HepG2 (cell line): Measurements from ENCODE around the gene IMPDH1. TPM values are rescaled to one million over a fixed set of nuclear protein-coding genes. Genes with fewer than 3 reads are reported as not detected.

Experiments used
- ADNP ChIP-seq: sonication (generic); formaldehyde crosslinking; IDR thresholded peaks from 2 replicates; pipeline ENCODE4 v1.4.0; 2020; ENCODE audit warnings: missing genetic modification reagents
- AFF4 ChIP-seq: sonication (generic); formaldehyde crosslinking; IDR thresholded peaks from 2 replicates; pipeline ENCODE4 v1.4.0; 2020; ENCODE audit warnings: missing genetic modification reagents
- CBX1 ChIP-seq: IDR thresholded peaks from one replicate; pipeline ENCODE4 v1.6.1; 2016; ENCODE audit warnings: antibody characterized with exemption, low read depth
- CBX2 ChIP-seq, 2 experiments: fragments of 200-600 bp in 1 of 2; sonication (generic); formaldehyde crosslinking in 1 of 2; IDR thresholded peaks; 2 replicates each; pipeline versions ENCODE4 v1.7.0 to v1.8.1; 2018 to 2022; ENCODE audit warnings: low read depth in 2 of 2, low read length in 1 of 2, mild to moderate bottlenecking in 1 of 2, missing genetic modification reagents in 1 of 2
- HIC2 ChIP-seq: sonication (generic); formaldehyde crosslinking; IDR thresholded peaks from 2 replicates; pipeline ENCODE4 v1.9.0; 2022; ENCODE audit warnings: low read depth, missing genetic modification reagents
- HIVEP1 ChIP-seq: sonication (generic); formaldehyde crosslinking; IDR thresholded peaks from 2 replicates; pipeline ENCODE4 v1.4.0; 2020; ENCODE audit warnings: mild to moderate bottlenecking, missing genetic modification reagents
- KAT2B ChIP-seq: fragments of 150-350 bp; IDR thresholded peaks from 2 replicates; pipeline ENCODE4 v1.6.1; 2014; ENCODE audit warnings: low read depth, low read length, borderline replicate concordance
- KLF12 ChIP-seq: sonication (generic); formaldehyde crosslinking; IDR thresholded peaks from 2 replicates; pipeline ENCODE4 v1.4.0; 2020; ENCODE audit warnings: missing genetic modification reagents, borderline replicate concordance
- KLF9 ChIP-seq: IDR thresholded peaks from 2 replicates; pipeline ENCODE4 v1.6.1; 2016; ENCODE audit warnings: low read depth
- MAFG ChIP-seq: sonication (generic); formaldehyde crosslinking; IDR thresholded peaks from 2 replicates; pipeline ENCODE4 v1.5.1; 2020; ENCODE audit warnings: mild to moderate bottlenecking, missing genetic modification reagents
- MAX ChIP-seq: IDR thresholded peaks from 2 replicates; pipeline ENCODE4 v1.6.1; 2012; ENCODE audit warnings: inconsistent platforms
- RAD51 ChIP-seq: fragments of 450-650 bp; IDR thresholded peaks from 2 replicates; pipeline ENCODE4 v1.6.1; 2016; ENCODE audit warnings: borderline replicate concordance
- RBAK ChIP-seq: sonication (generic); formaldehyde crosslinking; IDR thresholded peaks from 2 replicates; pipeline ENCODE4 v1.5.1; 2020; ENCODE audit warnings: mild to moderate bottlenecking, missing genetic modification reagents
- SYNCRIP ChIP-seq: fragments of 200-400 bp; formaldehyde crosslinking; IDR thresholded peaks from 2 replicates; pipeline ENCODE4 v1.6.1; 2018; ENCODE audit warnings: mild to moderate bottlenecking, low read depth, low read length; ENCODE audit not compliant: insufficient read depth
- ZBTB2 ChIP-seq: sonication (generic); formaldehyde crosslinking; IDR thresholded peaks from 2 replicates; pipeline ENCODE4 v1.8.0; 2022; ENCODE audit warnings: low read depth, missing genetic modification reagents
- ZKSCAN8 ChIP-seq: IDR thresholded peaks from 2 replicates; pipeline ENCODE4 v1.6.1; 2016; ENCODE audit warnings: borderline replicate concordance, missing genetic modification reagents, missing compliant biosample characterization
- ZMYM4 ChIP-seq: sonication (generic); formaldehyde crosslinking; IDR thresholded peaks from 2 replicates; pipeline ENCODE4 v1.8.1; 2023; ENCODE audit warnings: mild to moderate bottlenecking, missing genetic modification reagents
- ZNF7 ChIP-seq: IDR thresholded peaks from 2 replicates; pipeline ENCODE4 v1.6.1; 2016; ENCODE audit warnings: missing biosample characterization, missing genetic modification reagents
- ZNF816 ChIP-seq: sonication (generic); formaldehyde crosslinking; IDR thresholded peaks from 2 replicates; pipeline ENCODE4 v1.8.0; 2022; ENCODE audit warnings: missing genetic modification reagents, mild to moderate bottlenecking, borderline replicate concordance
- ZSCAN12 ChIP-seq: sonication (generic); formaldehyde crosslinking; IDR thresholded peaks from 2 replicates; pipeline ENCODE4 v1.9.0; 2021; ENCODE audit warnings: mild to moderate bottlenecking, missing genetic modification reagents
- ZSCAN29 ChIP-seq: sonication (generic); formaldehyde crosslinking; conservative IDR thresholded peaks from 2 replicates; pipeline ENCODE4 v1.4.0; 2020; ENCODE audit warnings: mild to moderate bottlenecking, missing genetic modification reagents
- polyA plus RNA-seq, 8 experiments: library from polyadenylated mRNA; depleted of rRNA in 3 of 8; stranded (reverse) in 7 of 8; unstranded in 1 of 8; fragments of >200 nt; fragmentation: Illumina TruSeq in 4 of 8; extraction: Trizol in 4 of 8; gene quantifications; 2 replicates each; pipeline versions ENCODE4 v1.2.1 to v1.2.3, GENCODE V29; 2011 to 2016; ENCODE audit warnings: low read depth in 4 of 8, missing spikeins in 1 of 8, mixed read lengths in 1 of 8; ENCODE audit not compliant: insufficient read depth in 1 of 8
- total RNA-seq, 5 experiments: library from RNA; depleted of rRNA; stranded (reverse); fragments of >200 nt; fragmentation: Illumina TruSeq; extraction: Trizol; gene quantifications; 2 replicates each; pipeline ENCODE4 v1.2.3, GENCODE V29; 2016; ENCODE audit warnings: low read depth in 1 of 5
- TF ChIP-seq, protein P1 (sequence below): IDR thresholded peaks from 2 replicates; pipeline ENCODE4 v1.6.1; 2016

Gene IMPDH1
- total and polyA plus RNA-seq, 2 of the 13 experiments (the other 11 are each of a cell fraction or from before 2014, with no cell fraction given), result 22.8 to 34.0 TPM

GRCh38 chr7:128455543-128456254, 45.9 kb upstream of the IMPDH1 start, which contains the start of gene HILPDA (continued):
- no peak for TF ChIP-seq AFF4 (CRISPR knock-in tag)
- TF ChIP-seq ZMYM4, result peak; percentile 80; the same call in 1 of the 2 replicates
- no peak for TF ChIP-seq SYNCRIP
- no peak for TF ChIP-seq KAT2B
- no peak for TF ChIP-seq CBX2 (IDR thresholded peaks at IDR 0.05; ENCODE audit: low read depth, low read length)
- no peak for TF ChIP-seq CBX2 (CRISPR knock-in tag; IDR thresholded peaks at IDR 0.05; ENCODE audit: low read depth)
- no peak for TF ChIP-seq MAFG
- TF ChIP-seq KLF12, result no peak
- peak; percentile 85 for TF ChIP-seq RBAK (CRISPR knock-in tag)
- peak; percentile 4; the same call in 1 of the 2 replicates for TF ChIP-seq ZNF7 (CRISPR knock-in tag)
- no peak; the same call in 1 of the 2 replicates for TF ChIP-seq ZKSCAN8 (CRISPR knock-in tag)
- no peak for TF ChIP-seq RAD51
- TF ChIP-seq KLF9 (CRISPR knock-in tag), result 0 out of 2 replicates have a peak, but pooled peaks have one; percentile 21
- no peak for TF ChIP-seq CBX1
- TF ChIP-seq, protein P1, sequence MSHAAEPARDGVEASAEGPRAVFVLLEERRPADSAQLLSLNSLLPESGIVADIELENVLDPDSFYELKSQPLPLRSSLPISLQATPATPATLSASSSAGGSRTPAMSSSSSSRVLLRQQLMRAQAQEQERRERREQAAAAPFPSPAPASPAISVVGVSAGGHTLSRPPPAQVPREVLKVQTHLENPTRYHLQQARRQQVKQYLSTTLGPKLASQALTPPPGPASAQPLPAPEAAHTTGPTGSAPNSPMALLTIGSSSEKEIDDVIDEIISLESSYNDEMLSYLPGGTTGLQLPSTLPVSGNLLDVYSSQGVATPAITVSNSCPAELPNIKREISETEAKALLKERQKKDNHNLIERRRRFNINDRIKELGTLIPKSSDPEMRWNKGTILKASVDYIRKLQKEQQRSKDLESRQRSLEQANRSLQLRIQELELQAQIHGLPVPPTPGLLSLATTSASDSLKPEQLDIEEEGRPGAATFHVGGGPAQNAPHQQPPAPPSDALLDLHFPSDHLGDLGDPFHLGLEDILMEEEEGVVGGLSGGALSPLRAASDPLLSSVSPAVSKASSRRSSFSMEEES (CRISPR knock-in tag), result peak; percentile 25; the same call in 1 of the 2 replicates
- TF ChIP-seq ZSCAN29 (CRISPR knock-in tag), result no peak
- peak; percentile 96 for TF ChIP-seq ZNF816
- 0 out of 2 replicates have a peak, but pooled peaks have one; percentile 25 for TF ChIP-seq HIVEP1 (CRISPR knock-in tag)
- TF ChIP-seq HIC2 (CRISPR knock-in tag), result no peak
- TF ChIP-seq ZBTB2, result no peak
- TF ChIP-seq ZSCAN12, result no peak
- TF ChIP-seq MAX, result peak; percentile 91
- no peak for TF ChIP-seq ADNP (CRISPR knock-in tag)
